Liver (tissue), 9 donors: ENCODE results near the gene KCND2. TPM values are rescaled to one million over a fixed set of nuclear protein-coding genes. Genes with fewer than 3 reads are reported as not detected.

Experiments used
- DNase-seq: peaks from one replicate; pipeline ENCODE4 v3.0.0-alpha.2; 2017; ENCODE audit warnings: low spot score
- H3K27ac ChIP-seq, 2 donors: one replicate each; pipeline ENCODE4 v1.7.0; 2013; ENCODE audit warnings: inconsistent platforms in 2 of 2, low read length in 2 of 2, control low read depth in 1 of 2, low read depth in 1 of 2, mild to moderate bottlenecking in 1 of 2
- H3K27me3 ChIP-seq, 4 donors: one replicate each; pipeline versions ENCODE4 v1.6.1 to v1.7.0; 2013; ENCODE audit warnings: low read length in 3 of 4, inconsistent platforms in 1 of 4, mild to moderate bottlenecking in 1 of 4, moderate library complexity in 1 of 4; ENCODE audit not compliant: control insufficient read depth in 4 of 4, insufficient read depth in 4 of 4
- H3K36me3 ChIP-seq, 4 donors: one replicate each; pipeline versions ENCODE4 v1.6.1 to v1.7.0; 2013; ENCODE audit warnings: low read length in 3 of 4, mild to moderate bottlenecking in 3 of 4, low read depth in 1 of 4, moderate library complexity in 1 of 4; ENCODE audit not compliant: control insufficient read depth in 4 of 4, insufficient read depth in 3 of 4
- H3K4me1 ChIP-seq, 4 donors: one replicate each; pipeline versions ENCODE4 v1.6.1 to v1.7.0; 2013; ENCODE audit warnings: low read length in 3 of 4, mild to moderate bottlenecking in 3 of 4, moderate library complexity in 1 of 4; ENCODE audit not compliant: control insufficient read depth in 4 of 4, insufficient read depth in 4 of 4
- H3K4me3 ChIP-seq, 3 donors: one replicate each; pipeline versions ENCODE4 v1.6.1 to v1.7.0; 2013; ENCODE audit warnings: low read length in 3 of 3, control low read depth in 1 of 3, low read depth in 1 of 3, mild to moderate bottlenecking in 1 of 3
- H3K9ac ChIP-seq, 2 donors: one replicate each; pipeline ENCODE4 v1.7.0; 2013; ENCODE audit warnings: low read length in 2 of 2, mild to moderate bottlenecking in 2 of 2, moderate library complexity in 2 of 2, control low read depth in 1 of 2, low read depth in 1 of 2
- H3K9me3 ChIP-seq, 4 donors: one replicate each; pipeline versions ENCODE4 v1.6.1 to v1.7.0; 2013; ENCODE audit warnings: low read length in 3 of 4; ENCODE audit not compliant: control insufficient read depth in 4 of 4
- ATF3 ChIP-seq: IDR thresholded peaks from 2 replicates; pipeline ENCODE4 v1.6.1; 2016; ENCODE audit warnings: antibody characterized with exemption
- EGR1 ChIP-seq, 2 donors: IDR thresholded peaks; 2 replicates each; pipeline ENCODE4 v1.6.1; 2016 to 2018; ENCODE audit warnings: antibody characterized with exemption in 2 of 2, low read depth in 2 of 2
- FOXA1 ChIP-seq: IDR thresholded peaks from 2 replicates; pipeline ENCODE4 v1.6.1; 2016; ENCODE audit warnings: antibody characterized with exemption
- GABPA ChIP-seq, 2 donors: IDR thresholded peaks in 1 of 2; conservative IDR thresholded peaks in 1 of 2; 2 replicates each; pipeline ENCODE4 v1.6.1; 2016; ENCODE audit warnings: antibody characterized with exemption in 2 of 2, mild to moderate bottlenecking in 1 of 2, moderate library complexity in 1 of 2
- HNF4G ChIP-seq: IDR thresholded peaks from 2 replicates; pipeline ENCODE4 v1.6.1; 2016; ENCODE audit warnings: antibody characterized with exemption
- JUND ChIP-seq, 2 donors: IDR thresholded peaks; 2 replicates each; pipeline ENCODE4 v1.6.1; 2016; ENCODE audit warnings: antibody characterized with exemption in 2 of 2
- NR2F2 ChIP-seq: IDR thresholded peaks from 2 replicates; pipeline ENCODE4 v1.6.1; 2016; ENCODE audit warnings: antibody characterized with exemption
- RAD21 ChIP-seq, 2 donors: IDR thresholded peaks; 2 replicates each; pipeline ENCODE4 v1.6.1; 2016; ENCODE audit warnings: antibody characterized with exemption in 2 of 2, mild to moderate bottlenecking in 2 of 2
- SP1 ChIP-seq: IDR thresholded peaks from 2 replicates; pipeline ENCODE4 v1.6.1; 2018; ENCODE audit warnings: antibody characterized with exemption, mild to moderate bottlenecking
- TAF1 ChIP-seq: conservative IDR thresholded peaks from 2 replicates; pipeline ENCODE4 v1.6.1; 2016; ENCODE audit warnings: antibody characterized with exemption, mild to moderate bottlenecking
- YY1 ChIP-seq: IDR thresholded peaks from 2 replicates; pipeline ENCODE4 v1.6.1; 2016; ENCODE audit warnings: antibody characterized with exemption, mild to moderate bottlenecking
- WGBS: extraction: QIAGEN DNeasy Blood & Tissue Kit; methylation state at CpG from one replicate; pipeline ENCODE4 v1.1.7; 2013; 5-methylcytosine and 5-hydroxymethylcytosine counted together
- polyA plus RNA-seq, 2 donors: library from polyadenylated mRNA; stranded (reverse) in 1 of 2; unstranded in 1 of 2; fragments of 200-250 nt in 1 of 2; fragments of >200 nt in 1 of 2; fragmentation: Nextera tagmentation in 1 of 2; extraction: Ambion mirVana in 1 of 2; gene quantifications; one replicate each; pipeline versions ENCODE4 v1.2.1 to v1.2.3, GENCODE V29; 2013 to 2015
- total RNA-seq, 2 donors: library from RNA; depleted of rRNA; stranded (reverse); fragments of >200 nt; gene quantifications; one replicate each; pipeline ENCODE4 v1.2.3, GENCODE V29; 2014
- TF ChIP-seq, protein P1 (sequence below): IDR thresholded peaks from 2 replicates; pipeline ENCODE4 v1.6.1; 2016; ENCODE audit warnings: antibody characterized with exemption, mild to moderate bottlenecking
- TF ChIP-seq, protein P2 (sequence below): IDR thresholded peaks from 2 replicates; pipeline ENCODE4 v1.6.1; 2016; ENCODE audit warnings: antibody characterized with exemption
- TF ChIP-seq, protein P3 (sequence below): IDR thresholded peaks from 2 replicates; pipeline ENCODE4 v1.6.1; 2016; ENCODE audit warnings: antibody characterized with exemption
- donor health status: healthy.
- donor health status: healthy.
- donor health status: healthy.
- donor health status: healthy.
- donor health status: healthy.

Gene KCND2
- total and polyA plus RNA-seq, 4 donors, result 0.02 to 0.22 (median 0.07) TPM

DNA sequence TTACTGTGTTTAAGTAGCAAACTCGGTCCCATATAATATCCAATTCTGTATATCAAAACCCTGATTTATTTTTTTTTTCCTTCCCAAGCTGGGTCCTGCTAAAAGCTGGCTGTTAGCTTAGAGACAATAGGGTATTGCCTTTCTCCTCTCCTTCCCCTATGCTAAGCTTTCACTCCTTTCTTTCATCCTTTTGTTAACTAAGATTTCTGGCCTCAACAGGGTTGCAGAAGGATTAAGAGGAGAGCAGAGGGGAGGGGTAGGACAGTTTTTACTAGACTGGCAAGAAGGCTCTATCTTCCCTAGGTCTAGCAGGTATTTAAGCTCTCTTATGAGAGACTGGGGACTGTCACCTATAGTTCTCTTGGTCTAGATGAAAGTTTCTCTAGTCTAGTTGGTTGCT is 229.2 kb downstream of the KCND2 start (continued):
- TF ChIP-seq, protein P1, sequence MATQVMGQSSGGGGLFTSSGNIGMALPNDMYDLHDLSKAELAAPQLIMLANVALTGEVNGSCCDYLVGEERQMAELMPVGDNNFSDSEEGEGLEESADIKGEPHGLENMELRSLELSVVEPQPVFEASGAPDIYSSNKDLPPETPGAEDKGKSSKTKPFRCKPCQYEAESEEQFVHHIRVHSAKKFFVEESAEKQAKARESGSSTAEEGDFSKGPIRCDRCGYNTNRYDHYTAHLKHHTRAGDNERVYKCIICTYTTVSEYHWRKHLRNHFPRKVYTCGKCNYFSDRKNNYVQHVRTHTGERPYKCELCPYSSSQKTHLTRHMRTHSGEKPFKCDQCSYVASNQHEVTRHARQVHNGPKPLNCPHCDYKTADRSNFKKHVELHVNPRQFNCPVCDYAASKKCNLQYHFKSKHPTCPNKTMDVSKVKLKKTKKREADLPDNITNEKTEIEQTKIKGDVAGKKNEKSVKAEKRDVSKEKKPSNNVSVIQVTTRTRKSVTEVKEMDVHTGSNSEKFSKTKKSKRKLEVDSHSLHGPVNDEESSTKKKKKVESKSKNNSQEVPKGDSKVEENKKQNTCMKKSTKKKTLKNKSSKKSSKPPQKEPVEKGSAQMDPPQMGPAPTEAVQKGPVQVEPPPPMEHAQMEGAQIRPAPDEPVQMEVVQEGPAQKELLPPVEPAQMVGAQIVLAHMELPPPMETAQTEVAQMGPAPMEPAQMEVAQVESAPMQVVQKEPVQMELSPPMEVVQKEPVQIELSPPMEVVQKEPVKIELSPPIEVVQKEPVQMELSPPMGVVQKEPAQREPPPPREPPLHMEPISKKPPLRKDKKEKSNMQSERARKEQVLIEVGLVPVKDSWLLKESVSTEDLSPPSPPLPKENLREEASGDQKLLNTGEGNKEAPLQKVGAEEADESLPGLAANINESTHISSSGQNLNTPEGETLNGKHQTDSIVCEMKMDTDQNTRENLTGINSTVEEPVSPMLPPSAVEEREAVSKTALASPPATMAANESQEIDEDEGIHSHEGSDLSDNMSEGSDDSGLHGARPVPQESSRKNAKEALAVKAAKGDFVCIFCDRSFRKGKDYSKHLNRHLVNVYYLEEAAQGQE, result no peak
- TF ChIP-seq ATF3, result no peak
- no peak for TF ChIP-seq JUND (IDR thresholded peaks at IDR 0.05)
- TF ChIP-seq, protein P2, sequence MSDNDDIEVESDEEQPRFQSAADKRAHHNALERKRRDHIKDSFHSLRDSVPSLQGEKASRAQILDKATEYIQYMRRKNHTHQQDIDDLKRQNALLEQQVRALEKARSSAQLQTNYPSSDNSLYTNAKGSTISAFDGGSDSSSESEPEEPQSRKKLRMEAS, result no peak
- no peak for TF ChIP-seq YY1

DNA sequence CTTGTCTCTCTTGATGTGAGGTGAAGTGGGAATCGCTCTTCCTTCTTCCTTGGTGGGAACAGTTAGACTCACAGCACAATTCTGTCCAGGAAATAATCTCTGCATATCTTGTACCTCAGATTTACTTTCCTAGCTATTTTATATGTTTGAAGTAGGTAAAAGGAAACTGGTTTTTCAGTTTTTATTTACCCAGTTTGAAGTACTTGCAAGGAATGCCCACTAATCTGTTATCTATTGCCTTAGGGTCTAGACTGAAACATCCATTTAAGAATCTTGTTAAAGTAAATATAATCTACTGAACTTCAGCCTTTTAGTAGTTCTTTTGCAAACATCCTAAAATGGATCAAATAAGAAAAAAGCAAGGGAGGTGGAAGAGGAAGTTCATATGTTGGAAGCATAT is 229.8 kb downstream of the KCND2 start:
- Histone ChIP-seq H3K4me1 (no peaks in the 10 kb centered on the region), H3K27me3 (no peaks in the 10 kb centered on the region), H3K9me3 (no peaks in the 10 kb centered on the region), H3K4me3 (no peak overlapping the region), H3K9ac (no peak overlapping the region), H3K36me3 (no peaks in the 10 kb centered on the region), H3K27ac (no peak overlapping the region)
- DNase-seq, result no peak
- TF ChIP-seq HNF4G, result no peak
- TF ChIP-seq, protein P3, sequence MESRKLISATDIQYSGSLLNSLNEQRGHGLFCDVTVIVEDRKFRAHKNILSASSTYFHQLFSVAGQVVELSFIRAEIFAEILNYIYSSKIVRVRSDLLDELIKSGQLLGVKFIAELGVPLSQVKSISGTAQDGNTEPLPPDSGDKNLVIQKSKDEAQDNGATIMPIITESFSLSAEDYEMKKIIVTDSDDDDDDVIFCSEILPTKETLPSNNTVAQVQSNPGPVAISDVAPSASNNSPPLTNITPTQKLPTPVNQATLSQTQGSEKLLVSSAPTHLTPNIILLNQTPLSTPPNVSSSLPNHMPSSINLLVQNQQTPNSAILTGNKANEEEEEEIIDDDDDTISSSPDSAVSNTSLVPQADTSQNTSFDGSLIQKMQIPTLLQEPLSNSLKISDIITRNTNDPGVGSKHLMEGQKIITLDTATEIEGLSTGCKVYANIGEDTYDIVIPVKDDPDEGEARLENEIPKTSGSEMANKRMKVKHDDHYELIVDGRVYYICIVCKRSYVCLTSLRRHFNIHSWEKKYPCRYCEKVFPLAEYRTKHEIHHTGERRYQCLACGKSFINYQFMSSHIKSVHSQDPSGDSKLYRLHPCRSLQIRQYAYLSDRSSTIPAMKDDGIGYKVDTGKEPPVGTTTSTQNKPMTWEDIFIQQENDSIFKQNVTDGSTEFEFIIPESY, result no peak
- TF ChIP-seq, protein P1, result no peak
- no peak for TF ChIP-seq YY1
- TF ChIP-seq FOXA1, result no peak
- no peak for TF ChIP-seq RAD21 (IDR thresholded peaks at IDR 0.05)
- no peak for TF ChIP-seq SP1
- 70% methylated on average over 1 of the region's 1 CpG for WGBS

DNA sequence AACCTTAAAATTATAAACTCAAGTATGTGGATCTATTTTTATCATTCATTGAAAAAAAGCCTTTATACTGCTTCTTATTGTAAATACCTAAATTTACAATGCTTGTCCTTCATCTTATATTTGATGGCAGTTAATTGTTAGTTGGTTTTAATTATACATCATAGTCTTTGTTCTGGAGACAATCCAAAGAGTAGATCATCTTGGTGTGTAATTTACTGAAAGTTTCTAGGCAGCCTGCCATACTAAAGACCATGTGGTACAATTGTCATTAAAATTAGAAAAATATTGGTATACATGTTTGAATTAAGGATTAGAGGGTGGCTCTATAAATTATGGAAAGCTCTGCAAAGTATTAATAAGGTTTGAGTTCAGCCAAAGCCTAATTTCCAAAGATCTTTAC is 231.4 kb downstream of the KCND2 start:
- no peaks in the 10 kb centered on the region for H3K4me1 ChIP-seq
- no peak overlapping the region for H3K9ac ChIP-seq
- no peaks in the 10 kb centered on the region for H3K27me3 ChIP-seq
- H3K9me3 ChIP-seq, result no peaks in the 10 kb centered on the region
- H3K27ac ChIP-seq, result no peak overlapping the region
- H3K36me3 ChIP-seq, result no peaks in the 10 kb centered on the region
- H3K4me3 ChIP-seq, result no peak overlapping the region
- DNase-seq, result no peak
- TF ChIP-seq GABPA (IDR thresholded peaks at IDR 0.05 in 1 of 2, conservative IDR thresholded peaks at IDR 0.05 in 1 of 2), result no peak
- TF ChIP-seq, protein P1, result no peak
- no peak for TF ChIP-seq TAF1
- TF ChIP-seq, protein P3, result no peak
- no peak for TF ChIP-seq EGR1 (IDR thresholded peaks at IDR 0.05; ENCODE audit: low read depth in 2 of 2)
- no peak for TF ChIP-seq NR2F2
- no peak for TF ChIP-seq ATF3
- TF ChIP-seq YY1, result no peak
- no peak for TF ChIP-seq SP1
- no peak for TF ChIP-seq FOXA1
